ENCODE results near the gene MX1. TPM values are rescaled to one million over a fixed set of nuclear protein-coding genes. Genes with fewer than 3 reads are reported as not detected.

MX1 gene
- total and polyA plus RNA-seq, 2 of the 13 experiments (the other 11 are each of a cell fraction or from before 2014, with no cell fraction given) = 2.6 to 5.8 TPM

DNA sequence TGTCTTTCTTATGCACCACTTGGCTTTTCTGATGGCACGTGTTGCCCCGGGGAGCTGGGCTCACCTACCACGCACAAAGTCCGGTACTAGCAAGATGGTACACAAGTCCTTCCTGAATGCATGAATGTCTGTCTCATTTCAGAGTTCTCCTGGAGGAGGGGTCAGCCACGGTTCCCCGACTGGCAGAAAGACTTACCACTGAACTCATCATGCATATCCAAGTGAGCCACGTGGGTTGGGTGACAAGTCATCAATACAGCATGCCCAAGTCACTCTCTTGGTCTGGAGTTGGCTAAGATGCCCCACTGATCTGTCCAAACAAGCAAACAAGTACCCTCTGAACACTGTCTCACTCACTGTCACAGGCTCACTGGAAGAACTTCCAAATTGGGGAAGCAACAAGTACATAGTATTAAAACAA lies 28.6 kb upstream of the MX1 start (continued):
- TF ChIP-seq, protein P1, sequence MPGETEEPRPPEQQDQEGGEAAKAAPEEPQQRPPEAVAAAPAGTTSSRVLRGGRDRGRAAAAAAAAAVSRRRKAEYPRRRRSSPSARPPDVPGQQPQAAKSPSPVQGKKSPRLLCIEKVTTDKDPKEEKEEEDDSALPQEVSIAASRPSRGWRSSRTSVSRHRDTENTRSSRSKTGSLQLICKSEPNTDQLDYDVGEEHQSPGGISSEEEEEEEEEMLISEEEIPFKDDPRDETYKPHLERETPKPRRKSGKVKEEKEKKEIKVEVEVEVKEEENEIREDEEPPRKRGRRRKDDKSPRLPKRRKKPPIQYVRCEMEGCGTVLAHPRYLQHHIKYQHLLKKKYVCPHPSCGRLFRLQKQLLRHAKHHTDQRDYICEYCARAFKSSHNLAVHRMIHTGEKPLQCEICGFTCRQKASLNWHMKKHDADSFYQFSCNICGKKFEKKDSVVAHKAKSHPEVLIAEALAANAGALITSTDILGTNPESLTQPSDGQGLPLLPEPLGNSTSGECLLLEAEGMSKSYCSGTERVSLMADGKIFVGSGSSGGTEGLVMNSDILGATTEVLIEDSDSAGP (CRISPR knock-in tag; IDR thresholded peaks at IDR 0.05; ENCODE audit: borderline replicate concordance) = no peak
- TF ChIP-seq ZNF430 (CRISPR knock-in tag; IDR thresholded peaks at IDR 0.05) = no peak
- TF ChIP-seq NFE2 (CRISPR knock-in tag; IDR thresholded peaks at IDR 0.05) = no peak

DNA sequence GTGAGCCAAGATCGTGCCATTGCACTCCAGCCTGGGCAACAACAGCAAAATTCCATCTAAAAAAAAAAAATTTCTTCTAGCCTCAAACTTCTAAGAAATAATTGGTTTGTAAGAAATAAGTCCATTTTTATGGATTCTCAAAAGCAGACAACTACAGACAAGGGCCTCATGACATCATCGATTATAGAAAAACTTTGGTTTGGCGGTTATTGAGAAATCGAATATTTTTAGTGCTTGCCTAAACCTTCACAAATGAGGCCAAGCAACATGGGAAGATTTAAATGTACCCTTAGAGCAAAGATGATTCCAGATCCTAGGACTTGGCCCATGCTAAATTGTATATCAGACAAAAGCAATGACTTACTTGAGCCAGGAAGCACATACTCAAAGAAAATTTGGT lies 27.8 kb upstream of the MX1 start:
- ATAC-seq (no peak), FAIRE-seq (no peak), DNase-seq (ENCODE audit: low spot score) (no peak)
- intact Hi-C loops (cut with micrococcal nuclease; ENCODE audit: unreplicated experiment) = no loop called here
- POLR2A ChIA-PET = no interaction called here
- BruUV-seq (replicated peaks) = no TSS peak
- H3K4me3 ChIP-seq (replicated peaks in 1 of 3; ENCODE audit: insufficient read depth in 1 of 3, low read depth in 2 of 3, low read length in 3 of 3) = no peak overlapping the region
- WGBS (ENCODE audit: low lambda C conversion rate) = 93% methylated on average over 4 of the region's 4 CpGs
- no peaks in the 10 kb centered on the region for H3K79me2 ChIP-seq (ENCODE audit: insufficient read depth, low read length)
- no peak overlapping the region for H3K27ac ChIP-seq (ENCODE audit: extremely low read length, insufficient read depth, low read length)
- no peaks in the 10 kb centered on the region for H4K20me1 ChIP-seq (ENCODE audit: insufficient read depth, low read length)
- H3K9me3 ChIP-seq (ENCODE audit: low read length) = no peaks in the 10 kb centered on the region
- H3K27me3 ChIP-seq (ENCODE audit: control insufficient read depth in 1 of 2, insufficient read depth in 2 of 2, low read length in 2 of 2) = no peaks in the 10 kb centered on the region
- TF ChIP-seq HOXA9 (CRISPR knock-in tag; IDR thresholded peaks at IDR 0.05; ENCODE audit: borderline replicate concordance) = no peak
- no peak for TF ChIP-seq TBX2 (CRISPR knock-in tag; IDR thresholded peaks at IDR 0.05; ENCODE audit: borderline replicate concordance)
- no peak for TF ChIP-seq NR2F2 (IDR thresholded peaks at IDR 0.05; ENCODE audit: borderline replicate concordance, low read depth)
- no peak for TF ChIP-seq ZNF451 (CRISPR knock-in tag; IDR thresholded peaks at IDR 0.05)
- peak; percentile 77 for TF ChIP-seq ATF7 (IDR thresholded peaks at IDR 0.05)
- no peak for TF ChIP-seq ATF7 (CRISPR knock-in tag; IDR thresholded peaks at IDR 0.05)
- no peak overlapping the region for H3K9ac ChIP-seq (ENCODE audit: insufficient read depth, low read depth, low read length)
- H3K36me3 ChIP-seq (replicated peaks in 1 of 2; ENCODE audit: control insufficient read depth in 1 of 2, insufficient read depth in 2 of 2, low read length in 2 of 2) = peaks cover 7 to 37% of the 10 kb centered on the region in 2 experiments; a peak in 4 of 5 replicates
- no peaks in the 10 kb centered on the region for H3K4me1 ChIP-seq (ENCODE audit: insufficient read depth, low read length)
- CTCF ChIA-PET (ENCODE audit: low intra/inter-chr PET ratio, low total read pairs) = no interaction called here
- no peak overlapping the region for H3K4me2 ChIP-seq (ENCODE audit: low read depth, low read length)
- in situ Hi-C loops (cut with HindIII; ENCODE audit: extremely low pct_ligation_motif_present, low pct_unique_long_range_greater_than_20kb) = no loop called here
- no peak overlapping the region for H2AFZ ChIP-seq (ENCODE audit: low read length)

All from HepG2 (cell line).